A549 (cell line): ENCODE results near the gene STXBP6. TPM values are rescaled to one million over a fixed set of nuclear protein-coding genes. Genes with fewer than 3 reads are reported as not detected.

Source experiments
- ATAC-seq, 2 experiments: fragments of 200-7000 bp in 1 of 2; fragments of >200 bp in 1 of 2; cut with Nextera tagmentation in 1 of 2; cut with Tn5 transposase in 1 of 2; 3 replicates each; pipeline versions ENCODE4 v1.8.0 to v1.9.1; 2018 to 2020; ENCODE audit warnings: mild to moderate bottlenecking in 1 of 2, moderate library complexity in 1 of 2
- CTCF ChIA-PET: fragments of 300-600 bp; sonication (Branson Sonifier 250); formaldehyde crosslinking; extraction: SDS; loops from one replicate; lab custom pipeline; 2021; ENCODE audit warnings: antibody characterized with exemption, inconsistent platforms; lab: Yijun Ruan, JAX
- POLR2A ChIA-PET: fragments of 350-600 bp; formaldehyde crosslinking; extraction: SDS; loops from one replicate; lab custom pipeline; 2021; ENCODE audit warnings: antibody characterized with exemption, inconsistent platforms; lab: Yijun Ruan, JAX
- DNase-seq, 2 experiments: peaks; one replicate each; pipeline versions ENCODE4 v3.0.0 to v3.0.0-alpha.2; 2011 to 2016; ENCODE audit warnings: low read depth in 1 of 2, low spot score in 1 of 2
- FAIRE-seq: peaks from 2 replicates; lab custom pipeline; 2011; peaks lifted over from hg19 to GRCh38; lab: Jason Lieb, UNC
- H3K27ac ChIP-seq, 2 experiments: fragments of >200 bp; sonication (Bioruptor Twin); formaldehyde crosslinking; 3 replicates each; pipeline ENCODE4 v1.5.1; 2016 to 2017
- H3K4me1 ChIP-seq: fragments of >200 bp; sonication (Bioruptor Twin); formaldehyde crosslinking; 3 replicates; pipeline ENCODE4 v1.6.1; 2016
- H3K4me2 ChIP-seq: fragments of >200 bp; sonication (Bioruptor Twin); formaldehyde crosslinking; 3 replicates; pipeline ENCODE4 v1.6.1; 2016
- H3K4me3 ChIP-seq: fragments of >200 bp; sonication (Bioruptor Twin); formaldehyde crosslinking; 3 replicates; pipeline ENCODE4 v1.5.1; 2016
- H3K9me3 ChIP-seq: fragments of >200 bp; sonication (Bioruptor Twin); formaldehyde crosslinking; 3 replicates; pipeline ENCODE4 v1.6.1; 2016
- BCL3 ChIP-seq: fragments of >200 bp; sonication (Bioruptor Twin); formaldehyde crosslinking; IDR thresholded peaks from 3 replicates; pipeline ENCODE4 v1.6.1; 2016
- CEBPB ChIP-seq, 2 experiments: fragments of >200 bp in 1 of 2; sonication (Bioruptor Twin) in 1 of 2; formaldehyde crosslinking in 1 of 2; IDR thresholded peaks; 2 replicates each; pipeline ENCODE4 v1.6.1; 2012 to 2016
- CHD2 ChIP-seq: fragments of 150-350 bp; IDR thresholded peaks from 2 replicates; pipeline ENCODE4 v1.6.1; 2014; ENCODE audit warnings: low read length; ENCODE audit not compliant: partially characterized antibody
- CHD4 ChIP-seq: fragments of 200-600 bp; sonication (generic); IDR thresholded peaks from 2 replicates; pipeline ENCODE4 v1.6.1; 2016; ENCODE audit warnings: antibody characterized with exemption, mild to moderate bottlenecking, borderline replicate concordance
- EHF ChIP-seq: fragments of 250-450 bp; sonication (Bioruptor Pico); IDR thresholded peaks from 2 replicates; pipeline ENCODE4 v1.5.0; 2020; ENCODE audit warnings: mild to moderate bottlenecking
- EHMT2 ChIP-seq: fragments of 200-600 bp; sonication (generic); IDR thresholded peaks from 2 replicates; pipeline ENCODE4 v1.6.1; 2016; ENCODE audit warnings: antibody characterized with exemption, low read depth, mild to moderate bottlenecking, moderate library complexity
- ELK1 ChIP-seq: fragments of 150-350 bp; IDR thresholded peaks from 2 replicates; pipeline ENCODE4 v1.6.1; 2014; ENCODE audit warnings: low read depth, mild to moderate bottlenecking, low read length
- HES2 ChIP-seq: fragments of >200 bp; sonication (Bioruptor Twin); formaldehyde crosslinking; IDR thresholded peaks from 2 replicates; pipeline ENCODE4 v1.6.1; 2016
- HOXA7 ChIP-seq: fragments of 250-450 bp; sonication (Bioruptor Pico); IDR thresholded peaks from 2 replicates; pipeline ENCODE4 v1.5.0; 2020; ENCODE audit warnings: mild to moderate bottlenecking, moderate library complexity
- HOXB13 ChIP-seq: fragments of 250-450 bp; sonication (Bioruptor Pico); IDR thresholded peaks from 2 replicates; pipeline ENCODE4 v1.5.0; 2020; ENCODE audit warnings: low read depth, mild to moderate bottlenecking, moderate library complexity
- HOXB5 ChIP-seq: fragments of 250-450 bp; sonication (Bioruptor Pico); IDR thresholded peaks from 2 replicates; pipeline ENCODE4 v1.5.0; 2020; ENCODE audit warnings: mild to moderate bottlenecking, moderate library complexity
- JUN ChIP-seq, 2 experiments: fragments of >200 bp; sonication (Bioruptor Twin); formaldehyde crosslinking; IDR thresholded peaks; 2 replicates in 1 of 2; 3 replicates in 1 of 2; pipeline ENCODE4 v1.6.1; 2016 to 2017
- KDM1A ChIP-seq: fragments of 200-600 bp; sonication (generic); IDR thresholded peaks from 2 replicates; pipeline ENCODE4 v1.6.1; 2016; ENCODE audit warnings: low read depth, mild to moderate bottlenecking
- MAFK ChIP-seq: fragments of 450-650 bp; IDR thresholded peaks from 2 replicates; pipeline ENCODE4 v1.6.1; 2014; ENCODE audit not compliant: partially characterized antibody
- MAX ChIP-seq: IDR thresholded peaks from 2 replicates; pipeline ENCODE4 v1.6.1; 2012
- NR3C1 ChIP-seq: fragments of >200 bp; sonication (Bioruptor Twin); formaldehyde crosslinking; IDR thresholded peaks from 3 replicates; pipeline ENCODE4 v1.6.1; 2017
- PBX3 ChIP-seq: IDR thresholded peaks from 2 replicates; pipeline ENCODE4 v1.6.1; 2012
- PHF8 ChIP-seq: fragments of 200-600 bp; sonication (generic); IDR thresholded peaks from 2 replicates; pipeline ENCODE4 v1.6.1; 2016; ENCODE audit warnings: low read depth, mild to moderate bottlenecking, antibody characterized with exemption, moderate library complexity, borderline replicate concordance
- RAD21 ChIP-seq, 2 experiments: fragments of >200 bp in 1 of 2; sonication (Bioruptor Twin) in 1 of 2; formaldehyde crosslinking in 1 of 2; IDR thresholded peaks in 1 of 2; conservative IDR thresholded peaks in 1 of 2; 2 replicates in 1 of 2; 3 replicates in 1 of 2; pipeline ENCODE4 v1.6.1; 2012 to 2018; ENCODE audit warnings: inconsistent platforms in 1 of 2
- RARB ChIP-seq: fragments of 250-450 bp; sonication (Bioruptor Pico); IDR thresholded peaks from 2 replicates; pipeline ENCODE4 v1.8.0; 2021; ENCODE audit warnings: mild to moderate bottlenecking, moderate library complexity
- RCOR1 ChIP-seq: fragments of 150-350 bp; IDR thresholded peaks from 2 replicates; pipeline ENCODE4 v1.6.1; 2014; ENCODE audit warnings: antibody characterized with exemption, low read length, low read depth
- RFX5 ChIP-seq: fragments of 450-650 bp; IDR thresholded peaks from 2 replicates; pipeline ENCODE4 v1.7.1; 2014; ENCODE audit warnings: antibody characterized with exemption, mild to moderate bottlenecking, moderate library complexity
- RNF2 ChIP-seq: fragments of 200-600 bp; sonication (generic); IDR thresholded peaks from 2 replicates; pipeline ENCODE4 v1.6.1; 2016; ENCODE audit warnings: low read depth, mild to moderate bottlenecking, antibody characterized with exemption, moderate library complexity, borderline replicate concordance
- SMC3 ChIP-seq: fragments of >200 bp; sonication (Bioruptor Twin); formaldehyde crosslinking; IDR thresholded peaks from 3 replicates; pipeline ENCODE4 v1.6.1; 2018; ENCODE audit warnings: inconsistent platforms
- ZFP36 ChIP-seq: fragments of 450-650 bp; IDR thresholded peaks from 2 replicates; pipeline ENCODE4 v1.6.1; 2014; ENCODE audit warnings: borderline replicate concordance; ENCODE audit not compliant: partially characterized antibody
- ZSCAN20 ChIP-seq: fragments of 250-450 bp; sonication (Bioruptor Pico); IDR thresholded peaks from 2 replicates; pipeline ENCODE4 v1.8.0; 2022; ENCODE audit warnings: mild to moderate bottlenecking, moderate library complexity
- WGBS: methylation state at CpG from one replicate; pipeline ENCODE4 v1.1.6; 2017; ENCODE audit errors: missing lambda C conversion rate; 5-methylcytosine and 5-hydroxymethylcytosine counted together
- polyA plus RNA-seq, 4 experiments: library from polyadenylated mRNA; depleted of rRNA in 3 of 4; stranded (reverse); fragments of >200 nt; fragmentation: RNase III in 1 of 4; extraction: RNeasy Plus Mini Kit Qiagen cat#74134 plus additional on column Dnase treatment in 1 of 4; gene quantifications; 2 replicates in 3 of 4; 3 replicates in 1 of 4; pipeline ENCODE4 v1.2.3, GENCODE V29; 2011 to 2017

Gene STXBP6
- polyA plus RNA-seq, 2 of the 4 experiments (the other 2 are of a cell fraction), result 1.7 to 6.3 TPM

GRCh38 chr14:24991288-24991687, 58.7 kb downstream of the STXBP6 start:
- no peak overlapping the region for H3K4me2 ChIP-seq
- H3K4me1 ChIP-seq, result no peaks in the 10 kb centered on the region
- TF ChIP-seq CHD2 (no peak), HES2 (no peak), HOXA7 (CRISPR knock-in tag) (no peak), RARB (CRISPR knock-in tag) (no peak), EHMT2 (no peak), PBX3 (no peak), JUN (IDR thresholded peaks at IDR 0.05) (no peak), HOXB5 (no peak), ELK1 (no peak), RFX5 (no peak), SMC3 (no peak), CEBPB (IDR thresholded peaks at IDR 0.05) (no peak)
- TF ChIP-seq, all 56 proteins: peak for 0
- CTCF ChIA-PET, result interaction anchor here (1.5 kb wide), 1 partner anchor 12 kb away, joined by 3 read pairs; no protein-coding TSS in a partner anchor
- DNase-seq (no peak), FAIRE-seq (no peak), ATAC-seq (no peak)
- H3K27ac ChIP-seq, result no peak overlapping the region
- POLR2A ChIA-PET, result no interaction called here
- H3K4me3 ChIP-seq, result no peak overlapping the region
- no peaks in the 10 kb centered on the region for H3K9me3 ChIP-seq
- WGBS, result 88% methylated on average over 1 of the region's 1 CpG

- no peak overlapping the region for H3K4me3 ChIP-seq
- POLR2A ChIA-PET, result no interaction called here
- H3K9me3 ChIP-seq, result no peaks in the 10 kb centered on the region
- ATAC-seq (no peak), DNase-seq (no peak), FAIRE-seq (no peak)
- no peak overlapping the region for H3K27ac ChIP-seq
- H3K4me2 ChIP-seq, result no peak overlapping the region
- CTCF ChIA-PET, result interaction anchor here (0.8 to 1.5 kb wide), 2 partner anchors 11 to 13 kb away, joined by 3 read pairs; no protein-coding TSS in a partner anchor
- TF ChIP-seq ZFP36 (no peak), RNF2 (no peak), EHMT2 (no peak), HOXB13 (CRISPR knock-in tag) (no peak), JUN (IDR thresholded peaks at IDR 0.05) (no peak), EHF (CRISPR knock-in tag) (no peak), RCOR1 (no peak), RFX5 (no peak)
- H3K4me1 ChIP-seq, result no peaks in the 10 kb centered on the region
These were observed 59.2 kb downstream of the STXBP6 start for GRCh38 chr14:24990773-24991172.

GRCh38 chr14:24990050-24990449, 59.9 kb downstream of the STXBP6 start:
- no peak overlapping the region for H3K4me2 ChIP-seq
- POLR2A ChIA-PET, result no interaction called here
- DNase-seq (no peak), ATAC-seq (no peak), FAIRE-seq (no peak)
- H3K4me1 ChIP-seq, result no peaks in the 10 kb centered on the region
- 76% methylated on average over 8 of the region's 8 CpGs for WGBS
- H3K4me3 ChIP-seq, result no peak overlapping the region
- H3K9me3 ChIP-seq, result no peaks in the 10 kb centered on the region
- CTCF ChIA-PET, result interaction anchor here (0.8 kb wide), 1 partner anchor 11 kb away, joined by 3 read pairs; no protein-coding TSS in a partner anchor
- H3K27ac ChIP-seq, result no peak overlapping the region
- no peak for TF ChIP-seq RAD21 (conservative IDR thresholded peaks at IDR 0.05 in 1 of 2, IDR thresholded peaks at IDR 0.05 in 1 of 2)
- no peak for TF ChIP-seq ZSCAN20 (CRISPR knock-in tag)
- TF ChIP-seq, all 56 proteins: peak for 0

- WGBS, result 29% methylated on average over 5 of the region's 5 CpGs
- FAIRE-seq (no peak), ATAC-seq (no peak), DNase-seq (no peak)
- no peaks in the 10 kb centered on the region for H3K9me3 ChIP-seq
- no peak overlapping the region for H3K4me3 ChIP-seq
- ChIA-PET CTCF (no interaction called here), POLR2A (no interaction called here)
- H3K27ac ChIP-seq, result no peak overlapping the region
- TF ChIP-seq KDM1A, result no peak
- TF ChIP-seq CEBPB (IDR thresholded peaks at IDR 0.05), result no peak
- no peak for TF ChIP-seq BCL3
- TF ChIP-seq MAFK, result no peak
- TF ChIP-seq NR3C1, result no peak
- TF ChIP-seq MAX, result no peak
- TF ChIP-seq PHF8, result no peak
- no peak for TF ChIP-seq CHD4
- TF ChIP-seq ELK1, result no peak
- no peaks in the 10 kb centered on the region for H3K4me1 ChIP-seq
- H3K4me2 ChIP-seq, result no peak overlapping the region
These were observed 61.2 kb downstream of the STXBP6 start for GRCh38 chr14:24988760-24989159.
